GM21619 (cell line): ENCODE measurements around the gene TRPM2.
"Not testable (repeated sequence)": the region's sequence is repeated elsewhere in the genome, so short reads cannot be mapped to it uniquely, and the experiment has no call there.

Experiments used
- ATAC-seq: cut with Tn5 transposase; IDR thresholded peaks from one replicate; pipeline ENCODE4 v1.9.1; 2021; ENCODE audit not compliant: unreplicated experiment

Gene TRPM2

GRCh38 chr21:44333509-44334328, 19.7 kb upstream of the TRPM2 start:
- ATAC-seq = no peak

- no peak for ATAC-seq
Observed at GRCh38 chr21:44334329-44335030, 18.9 kb upstream of the TRPM2 start.

GRCh38 chr21:44335266-44336059, 18.0 kb upstream of the TRPM2 start:
- ATAC-seq = no peak

GRCh38 chr21:44337449-44337848, 16.0 kb upstream of the TRPM2 start:
- ATAC-seq = no peak

GRCh38 chr21:44337941-44338895, 15.2 kb upstream of the TRPM2 start:
- ATAC-seq = no peak

GRCh38 chr21:44338971-44339910, 14.2 kb upstream of the TRPM2 start, which contains the start of gene CFAP410:
Gene CFAP410 (minus strand): TSS chr21:44339390. CDS start chr21:44339194, 196 bp downstream.
- peak; percentile 79 for ATAC-seq

GRCh38 chr21:44341726-44342458, 11.5 kb upstream of the TRPM2 start:
- not testable (repeated sequence) for ATAC-seq

GRCh38 chr21:44342981-44343380, 10.4 kb upstream of the TRPM2 start:
- ATAC-seq = not testable (repeated sequence)

GRCh38 chr21:44344541-44345183, 8.8 kb upstream of the TRPM2 start:
- ATAC-seq = no peak

GRCh38 chr21:44345495-44345894, 7.9 kb upstream of the TRPM2 start:
- ATAC-seq = no peak

GRCh38 chr21:44347911-44348451, 5.4 kb upstream of the TRPM2 start:
- ATAC-seq = no peak

GRCh38 chr21:44348861-44349260, 4.6 kb upstream of the TRPM2 start:
- no peak for ATAC-seq

- ATAC-seq = no peak
Observed at GRCh38 chr21:44349416-44349846, 4.0 kb upstream of the TRPM2 start.

GRCh38 chr21:44349847-44350772, 3.3 kb upstream of the TRPM2 start:
- ATAC-seq = no peak

GRCh38 chr21:44350773-44351481, 2.5 kb upstream of the TRPM2 start:
- no peak for ATAC-seq
